DND-41 (cell line): ENCODE results near the gene ZDBF2.
"Not testable (repeated sequence)": the region's sequence is repeated elsewhere in the genome, so short reads cannot be mapped to it uniquely, and the experiment has no call there.

Experiments
- ATAC-seq: fragments of 200-7000 bp; cut with Tn5 transposase; 3 replicates; pipeline ENCODE4 v1.9.1; 2021; ENCODE audit warnings: low read depth; ENCODE audit not compliant: insufficient read depth
- DNase-seq: peaks from one replicate; pipeline ENCODE4 v3.0.0-alpha.2; 2020
- H2AFZ ChIP-seq: 2 replicates; pipeline ENCODE4 v1.6.0; 2012; ENCODE audit warnings: low read depth, low read length
- H3K27ac ChIP-seq: 2 replicates; pipeline ENCODE4 v1.5.1; 2012; ENCODE audit warnings: low read length, inconsistent platforms
- H3K27me3 ChIP-seq: fragments of 200-600 bp; sonication (generic); 2 replicates; pipeline ENCODE4 v1.6.0; 2012; ENCODE audit warnings: low read length, mild to moderate bottlenecking, inconsistent platforms; ENCODE audit not compliant: insufficient read depth, poor library complexity
- H3K36me3 ChIP-seq: 2 replicates; pipeline ENCODE4 v1.5.1; 2012; ENCODE audit warnings: low read length, inconsistent platforms; ENCODE audit not compliant: insufficient read depth
- H3K4me1 ChIP-seq: 2 replicates; pipeline ENCODE4 v1.5.1; 2012; ENCODE audit warnings: mild to moderate bottlenecking, low read length; ENCODE audit not compliant: insufficient read depth
- H3K4me2 ChIP-seq: 2 replicates; pipeline ENCODE4 v1.6.0; 2012; ENCODE audit warnings: mild to moderate bottlenecking, moderate library complexity, low read length, inconsistent platforms; ENCODE audit not compliant: insufficient read depth
- H3K4me3 ChIP-seq, 2 experiments: fragments of 200-600 bp in 1 of 2; shearing (Covaris generic) in 1 of 2; 2 replicates each; pipeline ENCODE4 v1.5.1; 2012 to 2016; ENCODE audit warnings: inconsistent platforms in 2 of 2, low read length in 2 of 2, mild to moderate bottlenecking in 2 of 2, low read depth in 1 of 2, moderate library complexity in 1 of 2
- H3K79me2 ChIP-seq: 2 replicates; pipeline ENCODE4 v1.6.0; 2012; ENCODE audit warnings: low read length, inconsistent platforms; ENCODE audit not compliant: insufficient read depth
- H3K9ac ChIP-seq: 2 replicates; pipeline ENCODE4 v1.6.0; 2012; ENCODE audit warnings: low read depth, mild to moderate bottlenecking, inconsistent platforms, low read length, moderate library complexity
- H3K9me3 ChIP-seq: 2 replicates; pipeline ENCODE4 v1.5.1; 2012; ENCODE audit warnings: low read length, moderate library complexity, mild to moderate bottlenecking, inconsistent platforms; ENCODE audit not compliant: insufficient read depth, severe bottlenecking
- H4K20me1 ChIP-seq: 2 replicates; pipeline ENCODE4 v1.6.0; 2012; ENCODE audit warnings: low read length; ENCODE audit not compliant: insufficient read depth
- EZH2 ChIP-seq: IDR thresholded peaks from 3 replicates; pipeline ENCODE4 v1.6.1; 2012; ENCODE audit warnings: borderline replicate concordance, low read depth, mild to moderate bottlenecking, moderate library complexity, low read length, inconsistent platforms; ENCODE audit not compliant: severe bottlenecking
- TF ChIP-seq, protein P1 (sequence below): IDR thresholded peaks from 2 replicates; pipeline ENCODE4 v1.5.1; 2012; ENCODE audit warnings: borderline replicate concordance, low read length, moderate library complexity, mild to moderate bottlenecking; ENCODE audit not compliant: poor library complexity, severe bottlenecking; ENCODE audit errors: extremely low read depth

ZDBF2 gene

DNA sequence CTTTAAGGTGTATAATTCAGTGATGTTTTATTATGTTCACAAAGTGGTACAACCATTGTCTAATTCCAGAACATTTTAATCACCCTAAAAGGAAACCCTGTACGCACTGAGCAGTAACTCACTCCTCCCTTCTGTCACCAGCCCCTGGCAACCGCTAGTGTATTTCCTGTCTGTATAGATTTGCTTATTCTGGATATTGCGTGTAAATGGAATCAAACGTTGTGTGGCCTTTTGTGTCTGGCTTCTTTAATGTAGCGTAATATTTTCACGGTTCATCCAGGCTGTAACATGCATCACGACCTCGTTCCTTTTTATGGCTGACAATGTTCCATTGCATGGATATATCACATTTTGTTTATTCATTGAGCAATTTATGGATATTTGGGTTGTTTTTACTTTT lies 8.3 kb downstream of the ZDBF2 start:
- no peaks in the 10 kb centered on the region for H3K27me3 ChIP-seq
- DNase-seq (no peak), ATAC-seq (no peak)
- no peaks in the 10 kb centered on the region for H3K79me2 ChIP-seq
- no peak overlapping the region for H3K4me3 ChIP-seq
- no peak overlapping the region for H3K9ac ChIP-seq
- TF ChIP-seq, protein P1, sequence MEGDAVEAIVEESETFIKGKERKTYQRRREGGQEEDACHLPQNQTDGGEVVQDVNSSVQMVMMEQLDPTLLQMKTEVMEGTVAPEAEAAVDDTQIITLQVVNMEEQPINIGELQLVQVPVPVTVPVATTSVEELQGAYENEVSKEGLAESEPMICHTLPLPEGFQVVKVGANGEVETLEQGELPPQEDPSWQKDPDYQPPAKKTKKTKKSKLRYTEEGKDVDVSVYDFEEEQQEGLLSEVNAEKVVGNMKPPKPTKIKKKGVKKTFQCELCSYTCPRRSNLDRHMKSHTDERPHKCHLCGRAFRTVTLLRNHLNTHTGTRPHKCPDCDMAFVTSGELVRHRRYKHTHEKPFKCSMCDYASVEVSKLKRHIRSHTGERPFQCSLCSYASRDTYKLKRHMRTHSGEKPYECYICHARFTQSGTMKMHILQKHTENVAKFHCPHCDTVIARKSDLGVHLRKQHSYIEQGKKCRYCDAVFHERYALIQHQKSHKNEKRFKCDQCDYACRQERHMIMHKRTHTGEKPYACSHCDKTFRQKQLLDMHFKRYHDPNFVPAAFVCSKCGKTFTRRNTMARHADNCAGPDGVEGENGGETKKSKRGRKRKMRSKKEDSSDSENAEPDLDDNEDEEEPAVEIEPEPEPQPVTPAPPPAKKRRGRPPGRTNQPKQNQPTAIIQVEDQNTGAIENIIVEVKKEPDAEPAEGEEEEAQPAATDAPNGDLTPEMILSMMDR = no peak
- TF ChIP-seq EZH2 = no peak
- H3K4me2 ChIP-seq = no peak overlapping the region
- H4K20me1 ChIP-seq = no peaks in the 10 kb centered on the region
- no peak overlapping the region for H2AFZ ChIP-seq
- no peak overlapping the region for H3K27ac ChIP-seq
- no peaks in the 10 kb centered on the region for H3K9me3 ChIP-seq
- H3K36me3 ChIP-seq = no peaks in the 10 kb centered on the region
- no peaks in the 10 kb centered on the region for H3K4me1 ChIP-seq

DNA sequence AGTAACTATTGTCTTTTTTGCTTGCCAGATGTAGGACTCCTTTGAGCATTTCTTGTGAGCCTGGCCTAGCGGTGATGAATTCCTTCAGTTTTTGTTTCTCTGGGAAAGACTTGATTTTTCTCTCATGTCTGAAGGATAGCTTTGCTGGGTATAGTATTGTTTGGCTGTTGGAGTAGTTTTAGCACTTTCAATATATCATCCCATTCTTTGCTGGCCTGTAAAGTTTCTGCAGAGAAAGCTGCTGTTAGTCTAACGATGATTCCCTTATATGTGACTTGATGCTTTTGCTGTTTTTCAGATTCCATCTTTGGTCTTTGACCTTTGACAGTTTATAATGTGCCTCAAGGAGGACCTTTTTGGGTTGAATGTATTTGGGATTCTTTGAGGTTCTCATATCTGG lies 12.7 kb downstream of the ZDBF2 start:
- no peak for TF ChIP-seq EZH2
- TF ChIP-seq, protein P1 = no peak
- no peak overlapping the region for H3K4me2 ChIP-seq
- no peaks in the 10 kb centered on the region for H3K4me1 ChIP-seq
- H3K27ac ChIP-seq = no peak overlapping the region
- ATAC-seq (no peak), DNase-seq (no peak)
- no peak overlapping the region for H2AFZ ChIP-seq
- H4K20me1 ChIP-seq = no peaks in the 10 kb centered on the region
- H3K9ac ChIP-seq = no peak overlapping the region
- H3K9me3 ChIP-seq = peaks cover 2% of the 10 kb centered on the region
- no peaks in the 10 kb centered on the region for H3K27me3 ChIP-seq
- H3K36me3 ChIP-seq = no peaks in the 10 kb centered on the region
- H3K4me3 ChIP-seq = no peak overlapping the region
- no peaks in the 10 kb centered on the region for H3K79me2 ChIP-seq

DNA sequence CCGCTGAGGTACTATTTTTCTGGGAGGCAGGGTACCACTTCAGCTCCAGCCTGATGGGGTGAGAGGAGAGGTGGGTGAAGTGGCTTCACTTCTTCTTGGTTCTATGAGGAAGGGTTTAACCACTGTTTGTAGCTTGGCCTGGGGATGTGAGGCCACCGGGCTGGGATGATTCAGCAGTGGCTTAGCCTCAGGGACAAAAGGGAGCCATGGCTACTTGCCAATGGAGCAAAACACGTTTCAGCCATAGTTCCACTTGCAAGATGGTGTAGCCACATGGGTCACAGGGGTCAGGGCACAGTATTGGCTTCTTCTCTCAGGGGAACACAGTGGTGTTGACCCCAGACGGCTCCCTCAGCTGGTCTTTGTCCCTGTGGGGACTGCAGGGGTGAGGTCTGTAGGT lies 14.9 kb downstream of the ZDBF2 start:
- ATAC-seq = no peak
- Histone ChIP-seq H3K4me2 (no peak overlapping the region), H3K27me3 (no peaks in the 10 kb centered on the region), H3K36me3 (no peaks in the 10 kb centered on the region), H3K4me3 (no peak overlapping the region), H2AFZ (no peak overlapping the region), H3K9me3 (peaks cover 2% of the 10 kb centered on the region), H4K20me1 (no peaks in the 10 kb centered on the region), H3K27ac (no peak overlapping the region), H3K79me2 (no peaks in the 10 kb centered on the region), H3K4me1 (no peaks in the 10 kb centered on the region), H3K9ac (no peak overlapping the region)
- TF ChIP-seq, protein P1 = no peak
- DNase-seq = no peak

DNA sequence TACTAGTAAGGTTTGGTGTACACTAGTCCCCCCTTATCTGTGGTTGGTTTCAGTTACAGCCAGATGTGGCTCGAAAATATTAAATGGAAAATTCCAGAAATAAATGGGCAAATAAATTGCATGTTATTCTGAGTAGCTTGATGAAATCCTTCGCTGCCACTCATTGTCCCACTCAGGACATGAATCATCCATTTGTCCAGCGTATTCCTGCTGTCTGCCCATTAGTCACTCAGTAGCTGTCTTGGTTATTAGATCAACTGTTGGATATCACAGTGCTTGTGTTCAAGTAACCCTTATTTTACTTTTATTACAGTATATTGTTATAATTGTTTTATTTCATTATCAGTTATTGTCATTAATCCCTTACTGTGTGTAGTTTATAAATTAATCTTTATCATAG lies 21.7 kb downstream of the ZDBF2 start:
- TF ChIP-seq, protein P1 = no peak
- TF ChIP-seq EZH2 = no peak
- H3K79me2 ChIP-seq = no peaks in the 10 kb centered on the region
- no peak for DNase-seq

DNA sequence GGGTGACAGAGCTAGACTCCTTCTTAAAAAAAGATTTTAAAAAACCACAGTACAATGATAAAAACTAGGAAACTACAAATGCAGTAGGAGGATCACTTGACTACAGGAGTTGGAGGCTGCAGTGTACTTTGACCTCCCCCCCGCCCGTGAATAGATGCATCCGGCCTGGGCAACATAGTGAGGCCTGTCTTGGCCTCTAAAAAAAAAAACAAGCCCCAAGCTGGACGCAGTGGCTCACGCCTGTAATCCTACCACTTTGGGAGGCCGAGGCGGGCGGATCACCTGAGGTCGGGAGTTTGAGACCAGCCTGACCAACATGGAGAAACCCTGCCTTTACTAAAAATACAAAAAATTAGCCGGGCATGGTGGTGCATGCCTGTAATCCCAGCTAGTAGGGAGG lies 25.1 kb downstream of the ZDBF2 start:
- not testable (repeated sequence) for H3K36me3 ChIP-seq, H3K27me3 ChIP-seq, H2AFZ ChIP-seq, H4K20me1 ChIP-seq, ATAC-seq, H3K4me1 ChIP-seq, H3K9me3 ChIP-seq, H3K27ac ChIP-seq, H3K4me2 ChIP-seq, DNase-seq, H3K9ac ChIP-seq, H3K4me3 ChIP-seq, H3K79me2 ChIP-seq

More for the DNA sequence above, 21.7 kb downstream of the ZDBF2 start:
- Histone ChIP-seq H3K9me3 (no peaks in the 10 kb centered on the region), H3K4me3 (no peak overlapping the region), H3K27me3 (no peaks in the 10 kb centered on the region), H3K36me3 (no peaks in the 10 kb centered on the region), H2AFZ (no peak overlapping the region), H3K4me2 (no peak overlapping the region), H3K9ac (no peak overlapping the region), H4K20me1 (no peaks in the 10 kb centered on the region), H3K27ac (no peak overlapping the region), H3K4me1 (no peaks in the 10 kb centered on the region)
- no peak for ATAC-seq
